Stimulated activated CD4-positive, alpha-beta T cell treated with anti-CD3 and anti-CD28 coated beads, Interleukin-12 subunit alpha, Interleukin-12 subunit beta, amount 100 ng/mL, for 24 hours (primary cell): ENCODE results near the gene IL1F10.

Source experiments
- DNase-seq, 2 experiments: peaks; one replicate each; pipeline ENCODE4 v3.0.0-alpha.2; 2020; ENCODE audit warnings: low read depth in 2 of 2

Gene IL1F10

DNA sequence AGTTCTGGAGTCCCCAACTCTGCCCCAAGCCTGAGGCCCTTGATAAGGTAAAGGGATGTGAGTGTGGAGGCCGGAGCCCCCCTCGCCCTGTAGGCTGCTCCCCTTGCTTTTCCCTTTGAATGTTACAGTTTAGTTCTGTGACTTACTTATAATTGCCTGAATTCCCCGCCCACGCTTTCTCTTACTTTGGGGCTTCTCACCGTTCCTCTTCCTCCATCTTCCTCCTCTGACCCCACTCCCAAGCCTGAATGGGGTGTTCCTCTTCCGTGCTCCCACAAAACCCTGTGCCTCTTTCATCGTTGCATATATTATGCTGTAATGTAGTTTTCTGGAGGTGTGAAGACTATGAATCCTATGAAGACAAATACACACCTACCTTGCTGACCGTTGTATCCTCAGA, 44.7 kb downstream of the IL1F10 start:
- no peak for DNase-seq

DNA sequence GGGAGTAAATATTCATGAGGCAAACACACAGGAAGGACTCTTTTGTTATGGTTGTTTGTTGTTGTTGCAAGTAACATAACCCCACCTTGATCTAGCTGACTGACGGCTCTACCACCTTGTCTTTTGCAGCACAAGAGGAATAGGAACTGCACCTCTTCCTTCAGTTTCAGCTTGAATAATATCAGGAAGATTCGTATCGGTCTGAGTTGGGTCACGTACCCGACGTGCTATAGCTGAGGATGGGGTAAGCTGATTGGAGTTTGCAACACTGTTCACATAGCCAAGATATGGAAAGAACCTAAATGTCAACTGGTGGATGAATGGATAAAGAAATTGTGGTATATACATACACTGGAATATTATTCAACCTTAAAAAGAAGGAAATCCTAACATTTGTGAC, 45.1 kb downstream of the IL1F10 start:
- no peak for DNase-seq

DNA sequence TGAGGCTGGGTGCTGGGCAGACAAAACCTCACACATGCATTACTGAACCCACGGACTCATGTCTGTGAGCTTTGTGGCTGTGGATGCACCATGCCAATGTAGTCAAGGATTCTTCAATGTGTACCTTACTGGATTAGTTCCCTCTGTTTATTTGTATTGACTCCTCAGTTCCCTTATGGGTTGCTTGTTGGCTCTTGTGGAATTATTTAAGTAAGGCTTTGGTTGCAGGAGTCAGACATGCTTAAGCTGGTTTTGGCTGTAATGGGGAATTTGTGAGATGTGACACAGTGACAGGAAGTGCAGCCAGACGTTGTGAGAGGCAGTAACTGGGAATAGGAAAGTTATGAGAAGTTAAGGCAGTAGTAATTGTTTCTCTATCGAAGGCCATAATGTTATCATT, 46.0 kb downstream of the IL1F10 start:
- no peak for DNase-seq

DNA sequence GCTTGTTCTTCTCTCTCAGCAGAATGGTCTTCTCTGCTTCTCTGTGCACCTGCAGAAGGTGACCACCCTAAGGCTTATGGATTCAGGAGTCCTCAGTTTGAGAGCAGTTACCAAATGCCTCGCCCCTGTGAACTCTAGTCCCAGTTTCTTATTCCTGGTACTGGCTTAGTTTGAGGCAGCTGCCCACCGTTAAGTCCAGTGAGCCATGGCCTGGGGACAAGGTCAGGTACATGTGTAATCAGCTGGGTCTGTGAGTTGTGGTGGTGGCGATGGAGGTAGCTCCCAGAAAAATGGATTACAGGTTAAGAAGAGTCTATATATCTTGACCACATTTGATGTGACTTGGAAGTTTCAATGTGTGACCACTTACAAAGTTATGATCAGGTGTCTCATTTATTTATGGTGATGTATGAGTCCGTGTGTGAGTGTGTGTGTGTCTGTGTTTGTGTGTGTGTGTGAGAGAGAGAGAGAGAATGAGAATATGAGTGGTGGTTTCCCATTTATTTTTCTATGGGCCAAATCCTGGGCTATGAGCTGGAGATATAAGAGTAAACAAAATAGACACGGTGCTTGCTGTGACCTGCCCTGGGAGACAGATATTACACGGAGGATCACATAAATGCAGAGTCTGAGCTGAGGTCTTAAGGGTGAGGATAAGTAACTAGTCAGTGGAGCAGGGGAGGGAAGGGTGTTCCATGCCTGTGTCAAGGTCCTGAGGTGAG, 46.6 kb downstream of the IL1F10 start:
- DNase-seq: no peak

DNA sequence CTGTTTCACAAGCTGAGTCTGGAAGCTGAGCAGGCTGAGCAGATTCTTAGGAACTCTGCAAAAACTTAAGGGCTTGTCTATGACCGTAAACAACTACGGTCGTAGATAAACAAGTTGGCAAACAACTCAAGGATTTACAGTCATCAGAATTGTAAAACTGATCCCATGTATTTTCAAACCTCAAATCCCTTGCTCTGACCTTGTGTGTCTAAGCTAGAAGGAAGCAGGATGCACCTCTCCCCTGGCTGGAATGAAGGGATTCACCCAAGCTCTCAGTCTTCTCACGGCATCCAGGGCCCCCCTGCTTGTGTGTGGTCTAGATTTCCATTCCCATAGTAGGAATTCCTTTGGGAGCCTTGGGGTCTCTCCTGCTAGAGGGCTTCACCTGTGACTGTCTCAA, 47.2 kb downstream of the IL1F10 start:
- no peak for DNase-seq

DNA sequence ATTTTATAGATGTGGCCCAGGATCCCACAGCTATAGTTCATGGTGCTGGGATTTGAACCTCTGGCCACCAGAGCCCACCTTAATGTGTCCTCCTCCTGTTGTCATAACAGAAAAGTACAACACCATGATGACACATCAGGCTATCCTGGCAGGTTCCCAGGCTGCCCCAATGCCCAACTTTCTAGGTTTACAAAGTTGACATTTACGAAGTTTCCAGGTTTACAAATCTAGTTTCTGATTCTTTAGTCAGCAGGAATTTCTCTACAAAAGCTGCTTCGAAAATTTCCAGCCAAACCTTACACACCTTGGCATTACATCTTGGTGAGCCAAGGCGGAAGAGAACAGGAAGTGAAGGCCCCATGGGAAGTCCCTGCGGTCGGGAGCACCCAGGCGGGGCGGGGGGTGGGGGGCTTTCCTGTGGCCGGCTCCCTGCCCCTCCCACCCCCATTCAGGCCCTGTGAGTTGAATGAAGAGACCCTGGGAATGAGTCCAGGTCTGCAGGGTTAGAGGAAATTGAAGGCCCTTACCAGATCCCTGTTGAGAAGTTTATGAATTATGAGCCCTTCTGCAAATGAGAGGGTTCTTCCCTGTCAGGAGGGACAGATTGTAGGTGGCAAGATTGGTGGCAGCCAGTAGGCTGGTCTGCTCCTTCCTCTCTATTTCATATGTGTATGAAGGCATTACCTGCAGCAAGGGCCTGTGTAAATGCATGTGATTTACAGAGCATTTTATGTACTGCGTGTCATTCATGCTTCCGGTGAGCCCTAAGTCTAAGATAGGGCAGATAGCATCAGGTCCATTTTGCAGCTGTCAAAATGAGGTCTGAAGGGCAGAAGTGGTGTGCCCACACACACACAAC, 48.6 kb downstream of the IL1F10 start:
- no peak for DNase-seq

DNA sequence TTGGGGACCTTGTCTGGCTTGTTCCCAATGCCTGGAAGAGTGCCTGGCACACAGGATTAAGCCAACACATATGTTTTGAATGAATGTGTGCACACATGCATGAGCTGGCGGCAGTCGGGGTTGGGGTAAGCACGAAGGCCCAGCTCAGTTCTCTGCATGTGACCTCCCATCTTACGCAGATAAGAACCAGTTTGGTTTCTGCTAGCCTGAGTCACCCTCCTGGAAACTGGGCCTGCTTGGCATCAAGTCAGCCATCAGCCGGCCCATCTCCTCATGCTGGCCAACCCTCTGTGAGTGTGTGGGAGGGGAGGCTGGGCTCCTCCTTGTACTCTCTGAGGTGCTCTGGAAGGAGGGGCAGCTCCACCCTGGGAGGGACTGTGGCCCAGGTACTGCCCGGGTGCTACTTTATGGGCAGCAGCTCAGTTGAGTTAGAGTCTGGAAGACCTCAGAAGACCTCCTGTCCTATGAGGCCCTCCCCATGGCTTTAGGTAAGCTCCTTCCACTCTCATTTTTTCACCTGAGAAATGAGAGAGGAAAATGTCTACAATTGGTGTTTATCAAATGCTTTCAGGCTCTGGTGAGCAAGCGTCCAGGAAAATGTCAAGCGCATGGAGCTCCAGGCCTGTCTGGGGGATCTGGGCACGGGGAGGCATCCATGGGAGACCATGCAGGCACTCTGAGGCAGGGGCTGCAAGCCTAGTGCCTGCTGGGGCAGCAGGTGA, 49.9 kb downstream of the IL1F10 start:
- peak in 1 of 2 experiments; percentile 48 for DNase-seq

DNA sequence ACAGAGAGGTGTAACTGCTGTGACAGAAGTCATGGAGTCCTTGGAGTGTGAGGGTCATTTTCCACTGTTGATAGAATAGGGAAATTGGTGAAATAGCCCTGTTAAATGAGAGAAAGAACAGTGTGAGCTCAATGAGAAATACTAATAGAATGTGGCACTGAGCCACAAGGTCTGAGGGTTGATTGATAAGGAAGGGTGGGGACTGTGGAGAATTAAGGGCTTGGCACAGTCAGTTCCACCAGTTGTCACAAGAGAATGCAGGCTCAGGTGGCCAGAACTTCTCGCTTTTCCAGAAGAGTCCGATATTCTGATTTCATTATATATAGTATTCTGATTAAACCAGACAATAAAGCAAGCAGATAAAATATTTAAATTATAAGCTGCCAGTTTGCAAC, 50.5 kb downstream of the IL1F10 start:
- no peak for DNase-seq

DNA sequence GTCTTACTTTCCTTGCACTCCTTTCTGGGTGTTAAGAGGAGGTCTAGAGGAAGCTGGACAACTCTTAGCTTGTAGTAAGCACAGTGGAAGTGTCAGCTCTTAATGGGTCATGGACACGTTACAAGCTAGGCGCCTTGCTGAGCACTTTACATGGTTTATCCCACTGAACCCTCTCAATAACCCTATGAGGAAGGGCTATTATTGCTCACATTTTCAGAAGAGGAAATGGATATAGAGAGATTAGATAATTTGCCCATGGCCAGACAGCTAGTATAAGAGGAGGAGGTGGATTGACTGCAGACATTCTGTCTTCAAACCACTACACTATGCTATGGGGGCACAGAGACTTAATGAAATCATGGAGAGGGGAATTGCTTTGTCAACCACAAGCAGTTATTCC, 51.3 kb downstream of the IL1F10 start:
- no peak for DNase-seq

DNA sequence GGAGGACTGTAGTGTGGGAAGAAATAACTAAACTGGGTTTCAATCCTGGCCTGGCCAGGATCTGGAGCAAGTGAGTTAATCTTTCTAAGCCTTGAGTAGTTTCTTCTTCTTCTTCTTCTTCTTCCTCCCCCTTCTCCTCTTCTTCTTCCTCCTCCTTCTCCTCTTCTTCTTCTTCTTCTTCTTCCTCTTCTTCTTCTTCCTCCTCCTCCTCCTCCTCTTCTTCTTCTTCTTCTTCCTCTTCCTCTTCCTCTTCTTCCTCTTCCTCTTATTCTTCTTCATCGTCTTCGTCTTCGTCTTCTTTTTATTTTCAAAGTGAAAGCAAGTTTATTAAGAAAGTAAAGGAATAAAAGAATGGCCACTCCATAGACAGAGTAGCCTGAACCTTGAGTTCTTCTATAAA, 53.1 kb downstream of the IL1F10 start:
- no peak for DNase-seq

DNA sequence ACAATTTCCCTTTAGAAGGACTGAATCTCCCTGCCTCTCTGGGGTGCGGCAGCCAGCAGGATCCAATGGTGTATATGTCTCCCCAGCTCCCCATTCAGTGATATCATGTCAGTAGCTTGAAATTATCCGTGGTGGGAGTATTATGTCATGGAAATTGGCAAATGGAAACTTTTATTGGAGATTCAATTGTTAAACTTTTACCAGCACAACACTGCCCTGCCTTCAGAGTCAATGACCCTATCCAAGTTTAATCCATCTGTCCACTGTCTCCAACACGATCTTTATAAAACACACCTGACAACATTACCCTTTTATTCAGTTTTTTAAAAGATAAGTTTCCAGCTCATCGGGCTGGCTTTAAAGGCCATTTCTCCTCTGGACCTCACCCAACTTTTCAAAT, 54.6 kb downstream of the IL1F10 start:
- DNase-seq: no peak

DNA sequence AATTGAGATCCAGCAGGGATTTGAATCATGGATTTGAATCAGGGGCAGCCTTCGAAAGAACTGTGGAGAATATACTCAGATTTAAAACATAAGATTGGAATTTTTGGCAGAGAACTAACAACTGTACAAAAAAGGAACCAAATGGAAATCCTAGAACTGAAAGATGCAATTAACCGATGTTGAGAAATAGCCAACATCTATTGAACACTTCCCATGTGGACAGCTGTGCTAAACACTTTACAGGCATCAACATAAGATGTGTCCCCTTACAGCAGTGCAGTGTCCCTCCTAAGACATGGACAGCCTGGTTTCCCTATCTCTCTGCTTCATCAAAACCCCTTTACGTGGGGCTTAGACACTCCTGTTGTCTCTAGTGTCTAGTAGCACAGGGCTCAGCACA, 56.0 kb downstream of the IL1F10 start:
- no peak for DNase-seq

DNA sequence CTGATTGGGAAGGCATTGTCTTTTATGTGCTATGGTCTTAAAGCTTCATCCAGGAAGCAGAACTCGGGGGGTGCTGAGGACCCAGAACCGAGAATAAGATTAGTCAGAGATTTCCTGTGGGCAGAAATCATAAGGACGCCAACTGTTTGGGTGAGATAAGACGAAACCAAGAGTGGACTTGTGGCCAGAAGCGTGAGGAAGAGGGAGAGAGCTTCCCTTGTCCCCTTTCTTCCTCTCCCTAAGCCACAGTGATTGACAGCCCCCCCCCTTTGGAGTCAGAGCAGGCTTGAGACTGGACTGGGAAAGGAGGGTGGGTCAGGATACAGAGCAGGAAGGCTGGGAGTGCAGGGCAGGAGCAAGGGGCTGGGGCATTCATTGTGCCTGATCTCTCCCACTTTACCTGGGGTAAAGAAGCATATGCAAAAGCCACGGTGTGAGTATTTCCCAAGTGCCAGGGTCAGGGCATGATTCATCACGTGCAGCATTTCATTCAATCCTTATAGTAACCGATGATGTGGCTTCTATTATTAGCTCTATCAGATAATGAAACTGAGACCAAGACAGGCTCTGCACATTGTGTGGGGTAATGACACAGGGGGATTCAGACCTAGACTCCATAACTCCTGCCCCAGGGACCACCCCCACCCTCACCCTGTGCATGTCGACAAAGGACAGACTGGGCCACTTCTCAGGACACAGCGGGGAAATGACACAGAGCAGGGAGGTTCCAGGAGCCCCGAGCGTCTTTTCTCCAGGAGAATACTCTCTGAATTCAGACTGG, 56.6 kb downstream of the IL1F10 start:
- no peak for DNase-seq
